ENCODE data around the gene PAQR3.

DNA sequence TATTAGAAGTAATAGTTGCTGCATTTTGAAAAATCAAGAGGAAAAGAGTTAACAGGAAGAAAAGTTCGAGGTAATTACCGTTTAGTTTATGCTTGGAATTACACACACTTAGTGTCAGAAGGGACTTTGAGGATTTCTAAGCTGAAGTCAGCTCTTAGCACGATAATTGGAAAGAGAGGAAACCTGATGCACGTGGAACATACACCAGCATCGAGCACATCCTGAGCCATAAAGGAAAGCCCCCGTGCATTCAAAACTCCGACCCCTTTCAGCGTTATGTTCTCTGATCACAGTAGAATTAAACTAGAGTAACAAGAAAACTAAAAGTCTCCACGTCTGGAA, 400 bp upstream of the PAQR3 start:
- TF ChIP-seq, protein P1, sequence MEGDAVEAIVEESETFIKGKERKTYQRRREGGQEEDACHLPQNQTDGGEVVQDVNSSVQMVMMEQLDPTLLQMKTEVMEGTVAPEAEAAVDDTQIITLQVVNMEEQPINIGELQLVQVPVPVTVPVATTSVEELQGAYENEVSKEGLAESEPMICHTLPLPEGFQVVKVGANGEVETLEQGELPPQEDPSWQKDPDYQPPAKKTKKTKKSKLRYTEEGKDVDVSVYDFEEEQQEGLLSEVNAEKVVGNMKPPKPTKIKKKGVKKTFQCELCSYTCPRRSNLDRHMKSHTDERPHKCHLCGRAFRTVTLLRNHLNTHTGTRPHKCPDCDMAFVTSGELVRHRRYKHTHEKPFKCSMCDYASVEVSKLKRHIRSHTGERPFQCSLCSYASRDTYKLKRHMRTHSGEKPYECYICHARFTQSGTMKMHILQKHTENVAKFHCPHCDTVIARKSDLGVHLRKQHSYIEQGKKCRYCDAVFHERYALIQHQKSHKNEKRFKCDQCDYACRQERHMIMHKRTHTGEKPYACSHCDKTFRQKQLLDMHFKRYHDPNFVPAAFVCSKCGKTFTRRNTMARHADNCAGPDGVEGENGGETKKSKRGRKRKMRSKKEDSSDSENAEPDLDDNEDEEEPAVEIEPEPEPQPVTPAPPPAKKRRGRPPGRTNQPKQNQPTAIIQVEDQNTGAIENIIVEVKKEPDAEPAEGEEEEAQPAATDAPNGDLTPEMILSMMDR (IDR thresholded peaks at IDR 0.05): no peak
- TF ChIP-seq POLR2AphosphoS5 (IDR thresholded peaks at IDR 0.05; ENCODE audit: low read depth, low read length) (no peak), SIN3A (IDR thresholded peaks at IDR 0.05; ENCODE audit: borderline replicate concordance, insufficient read depth, low read depth, low read length) (no peak), TCF7L2 (IDR thresholded peaks at IDR 0.05; ENCODE audit: low read depth, low read length) (no peak)
- TF ChIP-seq, protein P2, sequence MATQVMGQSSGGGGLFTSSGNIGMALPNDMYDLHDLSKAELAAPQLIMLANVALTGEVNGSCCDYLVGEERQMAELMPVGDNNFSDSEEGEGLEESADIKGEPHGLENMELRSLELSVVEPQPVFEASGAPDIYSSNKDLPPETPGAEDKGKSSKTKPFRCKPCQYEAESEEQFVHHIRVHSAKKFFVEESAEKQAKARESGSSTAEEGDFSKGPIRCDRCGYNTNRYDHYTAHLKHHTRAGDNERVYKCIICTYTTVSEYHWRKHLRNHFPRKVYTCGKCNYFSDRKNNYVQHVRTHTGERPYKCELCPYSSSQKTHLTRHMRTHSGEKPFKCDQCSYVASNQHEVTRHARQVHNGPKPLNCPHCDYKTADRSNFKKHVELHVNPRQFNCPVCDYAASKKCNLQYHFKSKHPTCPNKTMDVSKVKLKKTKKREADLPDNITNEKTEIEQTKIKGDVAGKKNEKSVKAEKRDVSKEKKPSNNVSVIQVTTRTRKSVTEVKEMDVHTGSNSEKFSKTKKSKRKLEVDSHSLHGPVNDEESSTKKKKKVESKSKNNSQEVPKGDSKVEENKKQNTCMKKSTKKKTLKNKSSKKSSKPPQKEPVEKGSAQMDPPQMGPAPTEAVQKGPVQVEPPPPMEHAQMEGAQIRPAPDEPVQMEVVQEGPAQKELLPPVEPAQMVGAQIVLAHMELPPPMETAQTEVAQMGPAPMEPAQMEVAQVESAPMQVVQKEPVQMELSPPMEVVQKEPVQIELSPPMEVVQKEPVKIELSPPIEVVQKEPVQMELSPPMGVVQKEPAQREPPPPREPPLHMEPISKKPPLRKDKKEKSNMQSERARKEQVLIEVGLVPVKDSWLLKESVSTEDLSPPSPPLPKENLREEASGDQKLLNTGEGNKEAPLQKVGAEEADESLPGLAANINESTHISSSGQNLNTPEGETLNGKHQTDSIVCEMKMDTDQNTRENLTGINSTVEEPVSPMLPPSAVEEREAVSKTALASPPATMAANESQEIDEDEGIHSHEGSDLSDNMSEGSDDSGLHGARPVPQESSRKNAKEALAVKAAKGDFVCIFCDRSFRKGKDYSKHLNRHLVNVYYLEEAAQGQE (IDR thresholded peaks at IDR 0.05; ENCODE audit: insufficient read depth in 1 of 2, low read depth in 2 of 2, low read length in 1 of 2): no peak
